ENCODE results near the gene ADGRG6. TPM values are rescaled to one million over a fixed set of nuclear protein-coding genes. Genes with fewer than 3 reads are reported as not detected.

ADGRG6 gene
- total and polyA plus RNA-seq, 10 of the 15 experiments (the other 5 are each of a cell fraction or from before 2014, with no cell fraction given) = 0.01 to 0.24 (median 0.13) TPM; not detected in 7

GRCh38 chr6:142258305-142258704, 43.5 kb upstream of the ADGRG6 start:
- ChIA-PET POLR2A (no interaction called here), SMC1A (ENCODE audit: uncharacterized antibody, unreplicated experiment) (no interaction called here)
- no peak for FAIRE-seq
- TF ChIP-seq LARP7 (IDR thresholded peaks at IDR 0.05) (no peak), SKIL (IDR thresholded peaks at IDR 0.05; ENCODE audit: low read depth, poor library complexity, severe bottlenecking) (no peak), ELK1 (IDR thresholded peaks at IDR 0.05; ENCODE audit: low read depth, low read length) (no peak), ATF7 (IDR thresholded peaks at IDR 0.05; ENCODE audit: low read depth) (no peak), SUPT20H (IDR thresholded peaks at IDR 0.05; ENCODE audit: borderline replicate concordance, control insufficient read depth, low read depth, low read length) (no peak), ZNF217 (IDR thresholded peaks at IDR 0.05) (no peak), HDAC6 (IDR thresholded peaks at IDR 0.05; ENCODE audit: unreplicated experiment) (no peak), NFYA (IDR thresholded peaks at IDR 0.05; ENCODE audit: borderline replicate concordance, low read depth, low read length) (no peak), IRF4 (IDR thresholded peaks at IDR 0.05; ENCODE audit: low read depth, low read length) (no peak), NKRF (conservative IDR thresholded peaks at IDR 0.05) (no peak), IKZF2 (IDR thresholded peaks at IDR 0.05) (no peak), ZNF384 (IDR thresholded peaks at IDR 0.05; ENCODE audit: borderline replicate concordance, low read depth, low read length) (no peak), BRCA1 (IDR thresholded peaks at IDR 0.05; ENCODE audit: low read depth, low read length) (no peak), BCL11A (IDR thresholded peaks at IDR 0.05; ENCODE audit: low read depth, low read length) (no peak), ZZZ3 (IDR thresholded peaks at IDR 0.05; ENCODE audit: control insufficient read depth, insufficient read length, low read depth) (no peak)
- TF ChIP-seq, protein P1, sequence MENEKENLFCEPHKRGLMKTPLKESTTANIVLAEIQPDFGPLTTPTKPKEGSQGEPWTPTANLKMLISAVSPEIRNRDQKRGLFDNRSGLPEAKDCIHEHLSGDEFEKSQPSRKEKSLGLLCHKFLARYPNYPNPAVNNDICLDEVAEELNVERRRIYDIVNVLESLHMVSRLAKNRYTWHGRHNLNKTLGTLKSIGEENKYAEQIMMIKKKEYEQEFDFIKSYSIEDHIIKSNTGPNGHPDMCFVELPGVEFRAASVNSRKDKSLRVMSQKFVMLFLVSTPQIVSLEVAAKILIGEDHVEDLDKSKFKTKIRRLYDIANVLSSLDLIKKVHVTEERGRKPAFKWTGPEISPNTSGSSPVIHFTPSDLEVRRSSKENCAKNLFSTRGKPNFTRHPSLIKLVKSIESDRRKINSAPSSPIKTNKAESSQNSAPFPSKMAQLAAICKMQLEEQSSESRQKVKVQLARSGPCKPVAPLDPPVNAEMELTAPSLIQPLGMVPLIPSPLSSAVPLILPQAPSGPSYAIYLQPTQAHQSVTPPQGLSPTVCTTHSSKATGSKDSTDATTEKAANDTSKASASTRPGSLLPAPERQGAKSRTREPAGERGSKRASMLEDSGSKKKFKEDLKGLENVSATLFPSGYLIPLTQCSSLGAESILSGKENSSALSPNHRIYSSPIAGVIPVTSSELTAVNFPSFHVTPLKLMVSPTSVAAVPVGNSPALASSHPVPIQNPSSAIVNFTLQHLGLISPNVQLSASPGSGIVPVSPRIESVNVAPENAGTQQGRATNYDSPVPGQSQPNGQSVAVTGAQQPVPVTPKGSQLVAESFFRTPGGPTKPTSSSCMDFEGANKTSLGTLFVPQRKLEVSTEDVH (IDR thresholded peaks at IDR 0.05; ENCODE audit: low read depth, partially characterized antibody) = no peak
- TF ChIP-seq, protein P2, sequence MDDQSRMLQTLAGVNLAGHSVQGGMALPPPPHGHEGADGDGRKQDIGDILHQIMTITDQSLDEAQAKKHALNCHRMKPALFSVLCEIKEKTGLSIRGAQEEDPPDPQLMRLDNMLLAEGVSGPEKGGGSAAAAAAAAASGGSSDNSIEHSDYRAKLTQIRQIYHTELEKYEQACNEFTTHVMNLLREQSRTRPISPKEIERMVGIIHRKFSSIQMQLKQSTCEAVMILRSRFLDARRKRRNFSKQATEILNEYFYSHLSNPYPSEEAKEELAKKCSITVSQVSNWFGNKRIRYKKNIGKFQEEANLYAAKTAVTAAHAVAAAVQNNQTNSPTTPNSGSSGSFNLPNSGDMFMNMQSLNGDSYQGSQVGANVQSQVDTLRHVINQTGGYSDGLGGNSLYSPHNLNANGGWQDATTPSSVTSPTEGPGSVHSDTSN (IDR thresholded peaks at IDR 0.05; ENCODE audit: insufficient replicate concordance, low read depth, low read length) = no peak

More at GRCh38 chr6:142258305-142258704, 43.5 kb upstream of the ADGRG6 start:
- no peak overlapping the region for H3K27ac ChIP-seq (ENCODE audit: control insufficient read depth, insufficient read depth)
- H3K36me3 ChIP-seq (ENCODE audit: control insufficient read depth in 2 of 2, insufficient read depth in 2 of 2, low read length in 1 of 2) = no peaks in the 10 kb centered on the region
- H3K9ac ChIP-seq (ENCODE audit: control insufficient read depth, insufficient read depth, low read length) = no peak overlapping the region
- ChIA-PET CTCF (no interaction called here), RAD21 (ENCODE audit: unreplicated experiment) (no interaction called here)
- 40% methylated on average over 6 of the region's 6 CpGs for WGBS (ENCODE audit: insufficient coverage, insufficient replicate concordance, low lambda C conversion rate, missing lambda C conversion rate)
- DNase-seq (ENCODE audit: low read depth, low spot score) (no peak), ATAC-seq (no peak)
- in situ Hi-C loops (cut with MboI) (no loop called here), intact Hi-C loops (cut with micrococcal nuclease; ENCODE audit: unreplicated experiment) (no loop called here)
- H3K27me3 ChIP-seq (replicated peaks in 1 of 2; ENCODE audit: control insufficient read depth in 2 of 2, insufficient read depth in 2 of 2, low read length in 1 of 2) = no peaks in the 10 kb centered on the region
- no peak overlapping the region for H3K4me3 ChIP-seq
- H3K79me2 ChIP-seq (ENCODE audit: control insufficient read depth, insufficient read depth, low read length) = no peaks in the 10 kb centered on the region
- H2AFZ ChIP-seq (ENCODE audit: control insufficient read depth, low read depth, low read length) = no peak overlapping the region
- no TSS peak for BruUV-seq (replicated peaks)
- H3K9me3 ChIP-seq (replicated peaks; ENCODE audit: control insufficient read depth, insufficient read depth, low read length) = no peaks in the 10 kb centered on the region
- H3K4me1 ChIP-seq (ENCODE audit: control insufficient read depth, insufficient read depth, low read length) = no peaks in the 10 kb centered on the region
- no peak overlapping the region for H3K4me2 ChIP-seq (ENCODE audit: control insufficient read depth, insufficient read depth)
- no peaks in the 10 kb centered on the region for H4K20me1 ChIP-seq (ENCODE audit: control insufficient read depth, insufficient read depth)
